Neural cell (in vitro differentiated cells): ENCODE measurements around the gene PDE8B. TPM values are rescaled to one million over a fixed set of nuclear protein-coding genes. Genes with fewer than 3 reads are reported as not detected.

Source experiments
- H2AFZ ChIP-seq: fragments of 200-600, 300-800 bp; sonication (generic), shearing (Covaris generic); 2 replicates; pipeline ENCODE4 v1.6.0; 2014; ENCODE audit warnings: low read depth, mild to moderate bottlenecking, antibody characterized with exemption, low read length, moderate library complexity
- H3F3A ChIP-seq: fragments of 200-600 bp; shearing (Covaris generic); 2 replicates; pipeline ENCODE4 v1.6.1; 2016; ENCODE audit warnings: mild to moderate bottlenecking, moderate library complexity, mixed read lengths, antibody characterized with exemption, low read length; ENCODE audit not compliant: insufficient read depth, poor library complexity, severe bottlenecking
- H3K27ac ChIP-seq: fragments of 200-600, 300-800 bp; sonication (generic), shearing (Covaris generic); 2 replicates; pipeline ENCODE4 v1.5.1; 2014; ENCODE audit warnings: mild to moderate bottlenecking, low read length, moderate library complexity
- H3K27me3 ChIP-seq: fragments of 300-800, 200-600 bp; sonication (generic), shearing (Covaris generic); 2 replicates; pipeline ENCODE4 v1.6.0; 2014; ENCODE audit warnings: mild to moderate bottlenecking, low read depth, low read length, moderate library complexity; ENCODE audit not compliant: insufficient read depth
- H3K36me3 ChIP-seq: fragments of 300-800, 200-600 bp; sonication (generic), shearing (Covaris generic); 2 replicates; pipeline ENCODE4 v1.5.1; 2014; ENCODE audit warnings: mild to moderate bottlenecking, antibody characterized with exemption, low read length, moderate library complexity; ENCODE audit not compliant: insufficient read depth
- H3K4me2 ChIP-seq: fragments of 300-800, 200-600 bp; sonication (generic), shearing (Covaris generic); 2 replicates; pipeline ENCODE4 v1.6.0; 2014; ENCODE audit warnings: mild to moderate bottlenecking, low read length
- H3K4me3 ChIP-seq: fragments of 300-800, 200-600 bp; sonication (generic), shearing (Covaris generic); 2 replicates; pipeline ENCODE4 v1.5.1; 2014; ENCODE audit warnings: mild to moderate bottlenecking, low read length, moderate library complexity
- H3K79me2 ChIP-seq: fragments of 200-600 bp; shearing (Covaris generic); replicated peaks from 2 replicates; pipeline ENCODE4 v1.6.0; 2014; ENCODE audit warnings: mild to moderate bottlenecking, low read length, moderate library complexity; ENCODE audit not compliant: insufficient read depth
- H3K9ac ChIP-seq: fragments of 300-800, 200-600 bp; sonication (generic), shearing (Covaris generic); 2 replicates; pipeline ENCODE4 v1.6.1; 2016; ENCODE audit warnings: mild to moderate bottlenecking, low read length, mixed read lengths
- H3K9me2 ChIP-seq: fragments of 200-600 bp; shearing (Covaris generic); 2 replicates; pipeline ENCODE4 v1.6.1; 2016; ENCODE audit warnings: mild to moderate bottlenecking, low read length, mixed read lengths; ENCODE audit not compliant: insufficient read depth
- H3K9me3 ChIP-seq: fragments of 200-600, 300-800 bp; sonication (generic), shearing (Covaris generic); 2 replicates; pipeline ENCODE4 v1.6.1; 2016; ENCODE audit warnings: mild to moderate bottlenecking, mixed run types, low read length, moderate library complexity, mixed read lengths
- H4K20me1 ChIP-seq: fragments of 200-600 bp; shearing (Covaris generic); 2 replicates; pipeline ENCODE4 v1.6.1; 2016; ENCODE audit warnings: mild to moderate bottlenecking, mixed run types; ENCODE audit not compliant: insufficient read depth
- CTCF ChIP-seq: fragments of 450-650 bp; IDR thresholded peaks from 2 replicates; pipeline ENCODE4 v1.5.1; 2014; ENCODE audit warnings: antibody characterized with exemption, mild to moderate bottlenecking, moderate library complexity; ENCODE audit not compliant: poor library complexity, severe bottlenecking
- EP300 ChIP-seq: fragments of 450-650 bp; conservative IDR thresholded peaks from 2 replicates; pipeline ENCODE4 v1.6.1; 2014; ENCODE audit warnings: antibody characterized with exemption, mild to moderate bottlenecking, moderate library complexity; ENCODE audit not compliant: poor library complexity, severe bottlenecking
- EZH2 ChIP-seq: fragments of 200-600, 300-800 bp; shearing (Covaris generic), sonication (generic); IDR thresholded peaks from 2 replicates; pipeline ENCODE4 v1.6.1; 2014; ENCODE audit warnings: antibody characterized with exemption, low read length, borderline replicate concordance, mild to moderate bottlenecking; ENCODE audit not compliant: insufficient read depth, poor library complexity, severe bottlenecking
- MXI1 ChIP-seq: fragments of 450-650 bp; conservative IDR thresholded peaks from 2 replicates; pipeline ENCODE4 v1.6.1; 2014; ENCODE audit warnings: antibody characterized with exemption, mild to moderate bottlenecking; ENCODE audit not compliant: poor library complexity, severe bottlenecking
- POLR2AphosphoS5 ChIP-seq: IDR thresholded peaks from 2 replicates; pipeline ENCODE4 v1.6.1; 2012
- RAD21 ChIP-seq: fragments of 450-650 bp; conservative IDR thresholded peaks from 2 replicates; pipeline ENCODE4 v1.6.1; 2014; ENCODE audit warnings: antibody characterized with exemption, mild to moderate bottlenecking, moderate library complexity
- REST ChIP-seq: IDR thresholded peaks from 2 replicates; pipeline ENCODE4 v1.6.1; 2012; ENCODE audit warnings: borderline replicate concordance
- SMC3 ChIP-seq: fragments of 450-650 bp; conservative IDR thresholded peaks from 2 replicates; pipeline ENCODE4 v1.6.1; 2014; ENCODE audit warnings: antibody characterized with exemption, mild to moderate bottlenecking, moderate library complexity; ENCODE audit not compliant: poor library complexity
- TAF1 ChIP-seq: IDR thresholded peaks from 2 replicates; pipeline ENCODE4 v1.6.1; 2012; ENCODE audit warnings: low read depth
- polyA plus RNA-seq: library from polyadenylated mRNA; depleted of rRNA; stranded (reverse); fragments of >200 nt; gene quantifications from 2 replicates; pipeline ENCODE4 v1.2.3, GENCODE V29; 2014

Gene PDE8B
- polyA plus RNA-seq, 1 donor from 2014 or later = 0.22 TPM

- TF ChIP-seq MXI1 (no peak), EZH2 (no peak), EP300 (no peak), POLR2AphosphoS5 (no peak), SMC3 (no peak), TAF1 (no peak), REST (no peak), CTCF (no peak)
- no peak overlapping the region for H2AFZ ChIP-seq
- no peaks in the 10 kb centered on the region for H3K9me3 ChIP-seq
- H3K27me3 ChIP-seq = no peaks in the 10 kb centered on the region
- H3K27ac ChIP-seq = no peak overlapping the region
- no peak overlapping the region for H3K4me3 ChIP-seq
- no peaks in the 10 kb centered on the region for H3F3A ChIP-seq
- H3K4me2 ChIP-seq = no peak overlapping the region
- H4K20me1 ChIP-seq = no peaks in the 10 kb centered on the region
- H3K36me3 ChIP-seq = no peaks in the 10 kb centered on the region
- H3K9ac ChIP-seq = no peak overlapping the region
- H3K79me2 ChIP-seq = no peaks in the 10 kb centered on the region
- H3K9me2 ChIP-seq = no peaks in the 10 kb centered on the region
Observed at GRCh38 chr5:77337686-77338085, 127.2 kb downstream of the PDE8B start.

- Histone ChIP-seq H3K79me2 (no peaks in the 10 kb centered on the region), H4K20me1 (no peaks in the 10 kb centered on the region), H3F3A (no peaks in the 10 kb centered on the region), H3K9ac (no peak overlapping the region), H3K27ac (no peak overlapping the region), H3K4me3 (no peak overlapping the region), H3K4me2 (no peak overlapping the region), H2AFZ (no peak overlapping the region), H3K36me3 (no peaks in the 10 kb centered on the region), H3K9me2 (no peaks in the 10 kb centered on the region), H3K9me3 (no peaks in the 10 kb centered on the region), H3K27me3 (no peaks in the 10 kb centered on the region)
- TF ChIP-seq EZH2 = no peak
- TF ChIP-seq CTCF = no peak
- TF ChIP-seq TAF1 = no peak
- TF ChIP-seq EP300 = no peak
- TF ChIP-seq REST = no peak
- no peak for TF ChIP-seq RAD21
- no peak for TF ChIP-seq MXI1
- no peak for TF ChIP-seq POLR2AphosphoS5
- no peak for TF ChIP-seq SMC3
Observed at GRCh38 chr5:77339337-77339890, 128.9 kb downstream of the PDE8B start.
